Upper lobe of left lung (tissue), 6 donors: ENCODE data around the gene DOCK1. TPM values are rescaled to one million over a fixed set of nuclear protein-coding genes. Genes with fewer than 3 reads are reported as not detected.

ENCODE experiments used
- ATAC-seq, 2 donors: fragments of 200-7000 bp; cut with Tn5 transposase; one replicate each; pipeline ENCODE4 v1.9.1; 2022; ENCODE audit warnings: mild to moderate bottlenecking in 2 of 2, moderate library complexity in 2 of 2; ENCODE audit not compliant: low FRiP score in 2 of 2
- DNase-seq, 2 donors: peaks; one replicate each; pipeline ENCODE4 v3.0.0-alpha.2; 2019 to 2020
- H3K27ac ChIP-seq, 4 donors: fragments of 200-600 bp; sonication (generic); one replicate each; pipeline ENCODE4 v1.5.1; 2016 to 2019
- H3K27me3 ChIP-seq, 4 donors: fragments of 200-600 bp; sonication (generic); one replicate each; pipeline ENCODE4 v1.5.1; 2017 to 2019
- H3K36me3 ChIP-seq, 4 donors: fragments of 200-600 bp; sonication (generic); one replicate each; pipeline ENCODE4 v1.5.1; 2016 to 2019
- H3K4me1 ChIP-seq, 4 donors: fragments of 200-600 bp; sonication (generic); one replicate each; pipeline ENCODE4 v1.5.1; 2018 to 2019
- H3K4me3 ChIP-seq, 4 donors: fragments of 200-600 bp; sonication (generic); one replicate each; pipeline ENCODE4 v1.5.1; 2017 to 2019; ENCODE audit warnings: mild to moderate bottlenecking in 2 of 4, moderate library complexity in 1 of 4
- H3K9me3 ChIP-seq, 4 donors: fragments of 200-600 bp; sonication (generic); one replicate each; pipeline ENCODE4 v1.5.1; 2018 to 2019
- CTCF ChIP-seq, 6 experiments: fragments of 450-650 bp in 4 of 6; fragments of 200-600 bp in 2 of 6; sonication (generic) in 2 of 6; IDR thresholded peaks; one replicate each; pipeline ENCODE4 v1.5.1; 2016 to 2019; ENCODE audit warnings: antibody characterized with exemption in 6 of 6
- EP300 ChIP-seq, 4 donors: sonication (generic); formaldehyde crosslinking; IDR thresholded peaks; one replicate each; pipeline ENCODE4 v1.5.1; 2017; ENCODE audit warnings: antibody characterized with exemption in 4 of 4, control low read depth in 2 of 4
- POLR2A ChIP-seq, 4 donors: fragments of 450-650 bp; IDR thresholded peaks; one replicate each; pipeline ENCODE4 v1.5.1; 2016 to 2017; ENCODE audit warnings: antibody characterized with exemption in 4 of 4, mild to moderate bottlenecking in 2 of 4
- POLR2AphosphoS5 ChIP-seq, 2 donors: sonication (generic); formaldehyde crosslinking; IDR thresholded peaks; one replicate each; pipeline ENCODE4 v1.5.1; 2017; ENCODE audit warnings: antibody characterized with exemption in 2 of 2
- WGBS, 2 donors: methylation state at CpG; one replicate each; pipeline ENCODE4 v1.1.5; 2017 to 2018; 5-methylcytosine and 5-hydroxymethylcytosine counted together
- total RNA-seq, 6 donors: library from RNA; depleted of rRNA in 4 of 6; stranded (reverse); fragments of >200 nt in 4 of 6; gene quantifications; one replicate each; pipeline versions ENCODE4 v1.1.0 to v1.2.1, GENCODE V29; 2016 to 2021
- donor health status: DM: no; HTN: no; CAD: no; lungs with moderate emphysema.
- donor health status: DM: no; HTN: yes; CAD: no; lungs with severe emphysema.

The DOCK1 gene
- total RNA-seq, 6 donors from 2014 or later: 37.5 to 63.9 (median 45.8) TPM

GRCh38 chr10:127459918-127460317 lies 554.7 kb downstream of the DOCK1 start:
- H3K36me3 ChIP-seq: no peaks in the 10 kb centered on the region
- H3K27me3 ChIP-seq: no peaks in the 10 kb centered on the region
- H3K4me3 ChIP-seq: no peak overlapping the region
- no peaks in the 10 kb centered on the region for H3K4me1 ChIP-seq
- 77 to 89% methylated on average over 8 of the region's 8 CpGs for WGBS, 2 donors
- DNase-seq (no peak), ATAC-seq (no peak)
- TF ChIP-seq POLR2AphosphoS5 (IDR thresholded peaks at IDR 0.05): no peak
- no peak for TF ChIP-seq POLR2A (IDR thresholded peaks at IDR 0.05)
- no peak for TF ChIP-seq EP300 (IDR thresholded peaks at IDR 0.05)
- no peak for TF ChIP-seq CTCF (IDR thresholded peaks at IDR 0.05)
- peaks cover 0 to 3% (median 0%) of the 10 kb centered on the region in 4 donors for H3K9me3 ChIP-seq
- no peak overlapping the region for H3K27ac ChIP-seq

- H3K27ac ChIP-seq: no peak overlapping the region
- no peaks in the 10 kb centered on the region for H3K27me3 ChIP-seq
- H3K4me3 ChIP-seq: no peak overlapping the region
- H3K36me3 ChIP-seq: no peaks in the 10 kb centered on the region
- DNase-seq (no peak), ATAC-seq (no peak)
- no peak for TF ChIP-seq POLR2AphosphoS5 (IDR thresholded peaks at IDR 0.05)
- TF ChIP-seq CTCF (IDR thresholded peaks at IDR 0.05): no peak
- no peak for TF ChIP-seq EP300 (IDR thresholded peaks at IDR 0.05)
- no peak for TF ChIP-seq POLR2A (IDR thresholded peaks at IDR 0.05)
- 50 to 53% methylated on average over 5 of the region's 5 CpGs for WGBS, 2 donors
- H3K9me3 ChIP-seq: peaks cover 0 to 3% (median 0%) of the 10 kb centered on the region in 4 donors
- H3K4me1 ChIP-seq: no peaks in the 10 kb centered on the region
Measured at GRCh38 chr10:127462643-127463295, 557.5 kb downstream of the DOCK1 start.

GRCh38 chr10:127463548-127463947 lies 558.3 kb downstream of the DOCK1 start:
- DNase-seq (no peak), ATAC-seq (no peak)
- Histone ChIP-seq H3K36me3 (no peaks in the 10 kb centered on the region), H3K9me3 (peaks cover 0 to 3% (median 0%) of the 10 kb centered on the region in 4 donors), H3K4me1 (no peaks in the 10 kb centered on the region), H3K27me3 (no peaks in the 10 kb centered on the region), H3K27ac (no peak overlapping the region), H3K4me3 (no peak overlapping the region)
- 87 to 91% methylated on average over 8 to 10 of the region's 10 CpGs for WGBS, 2 donors
- no peak for TF ChIP-seq EP300 (IDR thresholded peaks at IDR 0.05)
- no peak for TF ChIP-seq POLR2A (IDR thresholded peaks at IDR 0.05)
- TF ChIP-seq CTCF (IDR thresholded peaks at IDR 0.05): no peak
- TF ChIP-seq POLR2AphosphoS5 (IDR thresholded peaks at IDR 0.05): no peak

GRCh38 chr10:127464561-127464960 lies 559.3 kb downstream of the DOCK1 start:
- no peaks in the 10 kb centered on the region for H3K4me1 ChIP-seq
- 83 to 88% methylated on average over 6 of the region's 6 CpGs for WGBS, 2 donors
- TF ChIP-seq POLR2AphosphoS5 (IDR thresholded peaks at IDR 0.05) (no peak), EP300 (IDR thresholded peaks at IDR 0.05) (no peak), POLR2A (IDR thresholded peaks at IDR 0.05) (no peak), CTCF (IDR thresholded peaks at IDR 0.05) (no peak)

GRCh38 chr10:127467811-127468210 lies 562.6 kb downstream of the DOCK1 start:
- TF ChIP-seq POLR2A (IDR thresholded peaks at IDR 0.05) (no peak), POLR2AphosphoS5 (IDR thresholded peaks at IDR 0.05) (no peak), EP300 (IDR thresholded peaks at IDR 0.05) (no peak), CTCF (IDR thresholded peaks at IDR 0.05) (no peak)
- H3K27ac ChIP-seq: no peak overlapping the region
- H3K4me1 ChIP-seq: no peaks in the 10 kb centered on the region
- no peaks in the 10 kb centered on the region for H3K9me3 ChIP-seq
- no peak overlapping the region for H3K4me3 ChIP-seq
- no peak for DNase-seq
- no peaks in the 10 kb centered on the region for H3K27me3 ChIP-seq
- WGBS, 2 donors: 79 to 85% methylated on average over 10 of the region's 10 CpGs
- ATAC-seq: no peak
- H3K36me3 ChIP-seq: no peaks in the 10 kb centered on the region

More at GRCh38 chr10:127464561-127464960, 559.3 kb downstream of the DOCK1 start:
- Histone ChIP-seq H3K27me3 (no peaks in the 10 kb centered on the region), H3K27ac (no peak overlapping the region), H3K36me3 (no peaks in the 10 kb centered on the region), H3K9me3 (peaks cover 0 to 3% (median 0%) of the 10 kb centered on the region in 4 donors), H3K4me3 (no peak overlapping the region)
- ATAC-seq (no peak), DNase-seq (no peak)
